Panc1 (cell line): ENCODE results near the gene CDAN1. TPM values are rescaled to one million over a fixed set of nuclear protein-coding genes. Genes with fewer than 3 reads are reported as not detected.

ENCODE experiments used
- ATAC-seq: fragments of 200-7000 bp; cut with Tn5 transposase; 2 replicates; pipeline ENCODE4 v1.9.1; 2020; ENCODE audit warnings: mild to moderate bottlenecking, moderate library complexity
- BruUV-seq: library from RNA; stranded (reverse); fragments of 400-500 nt; replicated peaks from 2 replicates; lab custom pipeline; 2021; lab: Mats Ljungman, UMichigan
- CTCF ChIA-PET: fragments of 300-600 bp; sonication (Branson Sonifier 250); formaldehyde crosslinking; loops from one replicate; lab custom pipeline; 2022; ENCODE audit warnings: antibody characterized with exemption; lab: Charles Lee
- POLR2A ChIA-PET: fragments of 300-600 bp; sonication (Branson Sonifier 250); formaldehyde crosslinking; loops from one replicate; lab custom pipeline; 2022; ENCODE audit warnings: antibody characterized with exemption; lab: Charles Lee
- DNase-seq: peaks from one replicate; pipeline ENCODE4 v3.0.0-alpha.2; 2010; ENCODE audit warnings: low read depth, low spot score
- H3K27ac ChIP-seq: 2 replicates; pipeline ENCODE4 v1.5.1; 2011; ENCODE audit warnings: mild to moderate bottlenecking, low read length, inconsistent platforms
- H3K27me3 ChIP-seq: fragments of 200-500 bp; sonication (Bioruptor generic); 2 replicates; pipeline ENCODE4 v1.6.0; 2014; ENCODE audit warnings: low read length, inconsistent platforms; ENCODE audit not compliant: control insufficient read depth, insufficient read depth
- H3K36me3 ChIP-seq: fragments of 200-500 bp; sonication (Bioruptor generic); 2 replicates; pipeline ENCODE4 v1.5.1; 2014; ENCODE audit warnings: inconsistent platforms, mild to moderate bottlenecking, low read length, moderate library complexity; ENCODE audit not compliant: control insufficient read depth, insufficient read depth
- H3K4me1 ChIP-seq: 2 replicates; pipeline ENCODE4 v1.5.1; 2011; ENCODE audit warnings: inconsistent platforms, mild to moderate bottlenecking, low read length, moderate library complexity; ENCODE audit not compliant: control insufficient read depth, insufficient read depth
- H3K4me3 ChIP-seq, 2 experiments: 2 replicates each; pipeline ENCODE4 v1.5.1; 2011 to 2012; ENCODE audit warnings: low read depth in 2 of 2, low read length in 2 of 2, mild to moderate bottlenecking in 2 of 2, inconsistent platforms in 1 of 2, moderate library complexity in 1 of 2
- H3K9me3 ChIP-seq: fragments of 200-500 bp; sonication (Bioruptor generic); 2 replicates; pipeline ENCODE4 v1.5.1; 2014; ENCODE audit warnings: low read depth, mild to moderate bottlenecking, inconsistent platforms, low read length, moderate library complexity; ENCODE audit not compliant: control insufficient read depth, insufficient read depth
- CTCF ChIP-seq: fragments of 450-650 bp; IDR thresholded peaks from 2 replicates; pipeline ENCODE4 v1.5.1; 2017; ENCODE audit warnings: mild to moderate bottlenecking
- POLR2AphosphoS5 ChIP-seq: IDR thresholded peaks from 2 replicates; pipeline ENCODE4 v1.6.1; 2012; ENCODE audit warnings: mild to moderate bottlenecking, low read depth, low read length, moderate library complexity
- REST ChIP-seq, 2 experiments: IDR thresholded peaks; 2 replicates each; pipeline ENCODE4 v1.6.1; 2011 to 2012; ENCODE audit warnings: low read depth in 2 of 2, control low read depth in 1 of 2, low read length in 1 of 2, mild to moderate bottlenecking in 1 of 2, moderate library complexity in 1 of 2; ENCODE audit not compliant: insufficient read depth in 1 of 2
- SIN3A ChIP-seq: IDR thresholded peaks from 2 replicates; pipeline ENCODE4 v1.6.1; 2012; ENCODE audit warnings: low read depth, mild to moderate bottlenecking, low read length, moderate library complexity, borderline replicate concordance; ENCODE audit not compliant: insufficient read depth
- TCF7L2 ChIP-seq: IDR thresholded peaks from 2 replicates; pipeline ENCODE4 v1.6.1; 2011; ENCODE audit warnings: mild to moderate bottlenecking, low read depth, low read length, inconsistent platforms
- in situ Hi-C: cut with HindIII; loops from 2 replicates; pipeline ENCODE4 v1.10.0; 2016; ENCODE audit warnings: low sequenced_read_pairs, low pct_unique_long_range_greater_than_20kb
- intact Hi-C: fragments of 100-400 bp; cut with micrococcal nuclease; formaldehyde crosslinking; loops from one replicate; pipeline ENCODE4 v1.10.0; 2022; ENCODE audit not compliant: unreplicated experiment
- total RNA-seq: library from RNA; stranded (reverse); gene quantifications from one replicate; pipeline ENCODE4 v1.2.1, GENCODE V29; 2021; ENCODE audit not compliant: unreplicated experiment

The CDAN1 gene
- total RNA-seq, 1 experiment from 2014 or later, result 41.1 TPM

- CTCF ChIA-PET, result no interaction called here
- POLR2A ChIA-PET, result no interaction called here
- no peak overlapping the region for H3K27ac ChIP-seq
- in situ Hi-C loops (no loop called here), intact Hi-C loops (no loop called here)
- ATAC-seq (no peak), DNase-seq (no peak)
- no peaks in the 10 kb centered on the region for H3K27me3 ChIP-seq
- TF ChIP-seq TCF7L2 (no peak), POLR2AphosphoS5 (no peak), SIN3A (no peak), CTCF (no peak), REST (IDR thresholded peaks at IDR 0.05; ENCODE audit: insufficient read depth in 1 of 2, low read depth in 2 of 2, low read length in 1 of 2) (no peak)
- no peaks in the 10 kb centered on the region for H3K36me3 ChIP-seq
- H3K4me1 ChIP-seq, result no peaks in the 10 kb centered on the region
- no TSS peak for BruUV-seq
- no peaks in the 10 kb centered on the region for H3K9me3 ChIP-seq
- H3K4me3 ChIP-seq, result no peak overlapping the region
Measured at GRCh38 chr15:42741710-42742109, 4.8 kb upstream of the CDAN1 start.

- TF ChIP-seq TCF7L2 (no peak), SIN3A (no peak), POLR2AphosphoS5 (no peak; the same call in 1 of the 2 replicates), REST (IDR thresholded peaks at IDR 0.05; ENCODE audit: insufficient read depth in 1 of 2, low read depth in 2 of 2, low read length in 1 of 2) (no peak), CTCF (peak; percentile 92)
- intact Hi-C loops, result loop anchor here (1.0 kb wide), 1 partner anchor 189 kb away; no protein-coding TSS in a partner anchor
- CTCF ChIA-PET, result interaction anchor here (0.5 to 1.4 kb wide), 3 partner anchors 140 to 548 kb away, joined by 3 to 11 read pairs (median 4); no protein-coding TSS in a partner anchor
- BruUV-seq, result TSS peak; percentile 91
- Histone ChIP-seq H3K36me3 (no peaks in the 10 kb centered on the region), H3K27ac (peak overlapping the region; percentile 87), H3K4me3 (peak overlapping the region; percentile 77 to 78), H3K9me3 (no peaks in the 10 kb centered on the region), H3K27me3 (no peaks in the 10 kb centered on the region), H3K4me1 (0 out of 2 replicates have a peak, but pooled peaks cover 11% of the 10 kb centered on the region)
- ATAC-seq (peak; percentile 69), DNase-seq (peak; percentile 17)
- POLR2A ChIA-PET, result interaction anchor here (0.6 to 1.1 kb wide), 2 partner anchors 212 to 397 kb away, joined by 3 to 6 read pairs; no protein-coding TSS in a partner anchor
- in situ Hi-C loops, result no loop called here
Measured at GRCh38 chr15:42737529-42738328, 801 bp upstream of the CDAN1 start.
